ENCODE data around the gene LRP10.

- TF ChIP-seq CTCF (IDR thresholded peaks at IDR 0.05; ENCODE audit: poor library complexity, severe bottlenecking) (no peak), REST (IDR thresholded peaks at IDR 0.05; ENCODE audit: borderline replicate concordance) (no peak), POLR2AphosphoS5 (IDR thresholded peaks at IDR 0.05) (no peak), RAD21 (conservative IDR thresholded peaks at IDR 0.05) (no peak), EZH2 (IDR thresholded peaks at IDR 0.05; ENCODE audit: borderline replicate concordance, insufficient read depth, low read length, poor library complexity, severe bottlenecking) (no peak), SMC3 (conservative IDR thresholded peaks at IDR 0.05; ENCODE audit: poor library complexity) (no peak), TAF1 (IDR thresholded peaks at IDR 0.05; ENCODE audit: low read depth) (no peak), MXI1 (conservative IDR thresholded peaks at IDR 0.05; ENCODE audit: poor library complexity, severe bottlenecking) (no peak)
These were observed 24.8 kb downstream of the LRP10 start for GRCh38 chr14:22896356-22896755.

Data from neural cell (in vitro differentiated cells).